ENCODE data around the gene ZNF3.

The ZNF3 gene

DNA sequence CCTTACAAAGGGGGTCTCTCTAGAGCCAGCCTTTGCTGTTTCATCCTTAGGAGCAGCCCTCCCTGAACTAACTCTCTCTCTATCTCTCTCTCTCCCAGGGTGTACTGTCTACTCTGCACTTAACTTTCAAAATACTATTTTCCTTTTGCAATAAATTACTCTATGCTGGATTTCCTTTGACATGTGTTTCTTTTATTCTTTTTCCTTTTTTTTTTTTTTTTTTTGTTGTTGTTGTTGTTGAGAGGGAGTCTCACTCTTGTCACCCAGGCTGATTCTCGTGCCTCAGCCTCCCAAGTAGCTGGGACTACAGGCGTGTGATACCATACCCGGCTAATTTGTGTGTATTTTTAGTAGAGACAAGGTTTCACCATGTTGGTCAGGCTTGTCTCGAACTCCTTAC, 1.5 kb upstream of the ZNF3 start:
- no peak for DNase-seq (ENCODE audit: low read depth in 1 of 2, low spot score in 1 of 2)
- Histone ChIP-seq H3K27ac (replicated peaks) (peak overlapping the region; percentile 88), H3K4me3 (replicated peaks; ENCODE audit: insufficient read depth, low read length) (no peak overlapping the region), H3K27me3 (ENCODE audit: insufficient read depth, poor library complexity, severe bottlenecking) (no peaks in the 10 kb centered on the region)
- TF ChIP-seq, protein P1, sequence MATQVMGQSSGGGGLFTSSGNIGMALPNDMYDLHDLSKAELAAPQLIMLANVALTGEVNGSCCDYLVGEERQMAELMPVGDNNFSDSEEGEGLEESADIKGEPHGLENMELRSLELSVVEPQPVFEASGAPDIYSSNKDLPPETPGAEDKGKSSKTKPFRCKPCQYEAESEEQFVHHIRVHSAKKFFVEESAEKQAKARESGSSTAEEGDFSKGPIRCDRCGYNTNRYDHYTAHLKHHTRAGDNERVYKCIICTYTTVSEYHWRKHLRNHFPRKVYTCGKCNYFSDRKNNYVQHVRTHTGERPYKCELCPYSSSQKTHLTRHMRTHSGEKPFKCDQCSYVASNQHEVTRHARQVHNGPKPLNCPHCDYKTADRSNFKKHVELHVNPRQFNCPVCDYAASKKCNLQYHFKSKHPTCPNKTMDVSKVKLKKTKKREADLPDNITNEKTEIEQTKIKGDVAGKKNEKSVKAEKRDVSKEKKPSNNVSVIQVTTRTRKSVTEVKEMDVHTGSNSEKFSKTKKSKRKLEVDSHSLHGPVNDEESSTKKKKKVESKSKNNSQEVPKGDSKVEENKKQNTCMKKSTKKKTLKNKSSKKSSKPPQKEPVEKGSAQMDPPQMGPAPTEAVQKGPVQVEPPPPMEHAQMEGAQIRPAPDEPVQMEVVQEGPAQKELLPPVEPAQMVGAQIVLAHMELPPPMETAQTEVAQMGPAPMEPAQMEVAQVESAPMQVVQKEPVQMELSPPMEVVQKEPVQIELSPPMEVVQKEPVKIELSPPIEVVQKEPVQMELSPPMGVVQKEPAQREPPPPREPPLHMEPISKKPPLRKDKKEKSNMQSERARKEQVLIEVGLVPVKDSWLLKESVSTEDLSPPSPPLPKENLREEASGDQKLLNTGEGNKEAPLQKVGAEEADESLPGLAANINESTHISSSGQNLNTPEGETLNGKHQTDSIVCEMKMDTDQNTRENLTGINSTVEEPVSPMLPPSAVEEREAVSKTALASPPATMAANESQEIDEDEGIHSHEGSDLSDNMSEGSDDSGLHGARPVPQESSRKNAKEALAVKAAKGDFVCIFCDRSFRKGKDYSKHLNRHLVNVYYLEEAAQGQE (IDR thresholded peaks at IDR 0.05; ENCODE audit: insufficient replicate concordance, low read depth): no peak
- TF ChIP-seq POLR2AphosphoS5 (IDR thresholded peaks at IDR 0.05; ENCODE audit: low read depth) (no peak), SPI1 (IDR thresholded peaks at IDR 0.05; ENCODE audit: borderline replicate concordance, low read depth) (no peak), GABPA (IDR thresholded peaks at IDR 0.05; ENCODE audit: low read depth) (no peak)
- TF ChIP-seq, protein P2, sequence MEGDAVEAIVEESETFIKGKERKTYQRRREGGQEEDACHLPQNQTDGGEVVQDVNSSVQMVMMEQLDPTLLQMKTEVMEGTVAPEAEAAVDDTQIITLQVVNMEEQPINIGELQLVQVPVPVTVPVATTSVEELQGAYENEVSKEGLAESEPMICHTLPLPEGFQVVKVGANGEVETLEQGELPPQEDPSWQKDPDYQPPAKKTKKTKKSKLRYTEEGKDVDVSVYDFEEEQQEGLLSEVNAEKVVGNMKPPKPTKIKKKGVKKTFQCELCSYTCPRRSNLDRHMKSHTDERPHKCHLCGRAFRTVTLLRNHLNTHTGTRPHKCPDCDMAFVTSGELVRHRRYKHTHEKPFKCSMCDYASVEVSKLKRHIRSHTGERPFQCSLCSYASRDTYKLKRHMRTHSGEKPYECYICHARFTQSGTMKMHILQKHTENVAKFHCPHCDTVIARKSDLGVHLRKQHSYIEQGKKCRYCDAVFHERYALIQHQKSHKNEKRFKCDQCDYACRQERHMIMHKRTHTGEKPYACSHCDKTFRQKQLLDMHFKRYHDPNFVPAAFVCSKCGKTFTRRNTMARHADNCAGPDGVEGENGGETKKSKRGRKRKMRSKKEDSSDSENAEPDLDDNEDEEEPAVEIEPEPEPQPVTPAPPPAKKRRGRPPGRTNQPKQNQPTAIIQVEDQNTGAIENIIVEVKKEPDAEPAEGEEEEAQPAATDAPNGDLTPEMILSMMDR (IDR thresholded peaks at IDR 0.05; ENCODE audit: insufficient read depth, low read length): no peak

DNA sequence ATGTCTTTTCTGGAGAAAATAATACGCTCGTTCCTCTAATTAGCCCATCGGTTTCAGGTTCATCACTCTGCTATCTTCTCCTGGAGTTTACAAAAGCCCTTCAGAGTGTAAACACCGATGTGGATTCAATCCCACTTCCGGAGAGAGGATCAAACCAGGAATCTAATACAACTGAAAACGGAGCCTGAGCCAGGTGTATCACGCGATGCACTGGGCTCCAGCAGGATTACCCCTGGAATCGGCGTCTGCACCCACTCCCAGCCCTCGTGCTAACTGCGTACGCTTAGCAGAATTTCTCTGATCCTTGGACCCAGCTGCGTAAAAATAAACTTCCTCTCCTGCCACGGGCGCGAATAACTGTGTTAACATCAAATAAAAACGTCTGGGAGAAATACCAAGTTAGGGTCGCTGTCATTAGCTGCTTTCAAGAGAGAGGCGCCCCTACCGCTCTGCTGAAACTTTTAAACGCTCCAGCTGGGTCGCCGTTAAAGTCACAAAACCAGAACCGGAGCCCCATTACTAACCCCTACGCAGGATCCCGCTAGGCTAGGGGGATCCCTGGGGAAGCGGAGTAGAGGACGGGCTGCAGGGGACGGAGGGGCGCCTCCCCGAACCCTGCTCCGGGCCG, 502 bp downstream of the ZNF3 start:
- TF ChIP-seq GABPA (IDR thresholded peaks at IDR 0.05; ENCODE audit: low read depth) (no peak), SPI1 (IDR thresholded peaks at IDR 0.05; ENCODE audit: borderline replicate concordance, low read depth) (no peak), POLR2AphosphoS5 (IDR thresholded peaks at IDR 0.05; ENCODE audit: low read depth) (no peak)
- TF ChIP-seq, protein P1 (IDR thresholded peaks at IDR 0.05; ENCODE audit: insufficient replicate concordance, low read depth): no peak
- TF ChIP-seq, protein P2 (IDR thresholded peaks at IDR 0.05; ENCODE audit: insufficient read depth, low read length): no peak
- peak in 1 of 2 experiments; percentile 38 for DNase-seq (ENCODE audit: low read depth in 1 of 2, low spot score in 1 of 2)
- peak overlapping the region; percentile 98 for H3K4me3 ChIP-seq (replicated peaks; ENCODE audit: insufficient read depth, low read length)
- H3K27ac ChIP-seq (replicated peaks): peak overlapping the region; percentile 88
- no peaks in the 10 kb centered on the region for H3K27me3 ChIP-seq (ENCODE audit: insufficient read depth, poor library complexity, severe bottlenecking)

DNA sequence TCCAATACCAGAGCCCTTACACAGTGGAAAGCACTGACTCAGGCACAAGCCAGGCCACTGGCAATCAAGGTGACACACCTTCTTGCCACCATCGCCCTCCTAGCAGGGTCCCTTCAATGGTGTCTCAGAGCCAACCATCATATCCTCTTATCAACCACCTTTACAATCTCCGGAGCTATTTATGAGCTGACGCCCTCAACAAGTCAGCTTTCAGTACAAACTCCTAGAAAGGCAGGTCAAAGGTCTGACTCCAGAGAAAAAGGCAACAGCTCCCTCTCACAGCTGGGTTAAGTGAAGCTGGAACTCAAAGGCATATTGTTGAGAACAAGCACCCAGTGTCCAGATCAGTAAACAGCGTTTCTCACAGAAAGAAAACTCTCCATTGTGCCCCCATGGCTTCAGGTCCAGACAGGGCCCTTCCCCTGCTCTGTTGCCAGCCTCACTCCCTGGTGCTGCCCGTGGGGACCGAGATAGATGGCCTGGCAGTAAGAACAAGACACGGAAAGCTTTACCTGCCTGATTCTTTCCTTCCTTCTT, 2.4 kb downstream of the ZNF3 start:
- H3K27ac ChIP-seq (replicated peaks): no peak overlapping the region

More for the DNA sequence above, 2.4 kb downstream of the ZNF3 start:
- DNase-seq (ENCODE audit: low read depth in 1 of 2, low spot score in 1 of 2): no peak
- Histone ChIP-seq H3K4me3 (replicated peaks; ENCODE audit: insufficient read depth, low read length) (no peak overlapping the region), H3K27me3 (ENCODE audit: insufficient read depth, poor library complexity, severe bottlenecking) (no peaks in the 10 kb centered on the region)
- TF ChIP-seq, protein P2 (IDR thresholded peaks at IDR 0.05; ENCODE audit: insufficient read depth, low read length): no peak
- TF ChIP-seq POLR2AphosphoS5 (IDR thresholded peaks at IDR 0.05; ENCODE audit: low read depth): no peak
- no peak for TF ChIP-seq GABPA (IDR thresholded peaks at IDR 0.05; ENCODE audit: low read depth)
- TF ChIP-seq SPI1 (IDR thresholded peaks at IDR 0.05; ENCODE audit: borderline replicate concordance, low read depth): no peak
- TF ChIP-seq, protein P1 (IDR thresholded peaks at IDR 0.05; ENCODE audit: insufficient replicate concordance, low read depth): no peak
